Embryonic facial prominence (tissue), 1 donor: ENCODE results near the gene SPDYE3.
"Not testable (repeated sequence)": the region's sequence is repeated elsewhere in the genome, so short reads cannot be mapped to it uniquely, and the experiment has no call there.

ENCODE experiments used
- DNase-seq: peaks from one replicate; pipeline ENCODE4 v3.0.0-alpha.2; 2016; ENCODE audit errors: extremely low spot score

Gene SPDYE3

GRCh38 chr7:100287191-100287969 lies 20.1 kb upstream of the SPDYE3 start:
- DNase-seq: not testable (repeated sequence)

DNA sequence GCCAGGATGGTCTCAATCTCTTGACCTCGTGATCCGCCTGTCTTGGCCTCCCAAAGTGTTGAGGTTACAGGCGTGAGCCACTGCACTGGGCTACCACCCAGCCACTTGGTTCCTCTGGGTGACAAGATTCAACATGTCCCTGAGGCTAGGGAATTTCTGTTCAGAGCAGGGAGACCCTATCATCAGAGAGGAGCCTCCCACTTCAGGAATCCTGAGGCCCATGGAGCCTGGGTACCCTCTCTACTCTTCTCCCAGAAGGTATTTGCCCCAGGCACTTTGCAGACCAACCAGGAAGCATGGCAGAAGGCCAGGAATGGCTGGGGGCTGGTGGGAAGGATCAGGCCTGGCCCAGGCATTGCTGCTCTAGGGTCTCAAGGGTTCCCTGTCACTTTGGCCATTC lies 19.2 kb upstream of the SPDYE3 start:
- not testable (repeated sequence) for DNase-seq

DNA sequence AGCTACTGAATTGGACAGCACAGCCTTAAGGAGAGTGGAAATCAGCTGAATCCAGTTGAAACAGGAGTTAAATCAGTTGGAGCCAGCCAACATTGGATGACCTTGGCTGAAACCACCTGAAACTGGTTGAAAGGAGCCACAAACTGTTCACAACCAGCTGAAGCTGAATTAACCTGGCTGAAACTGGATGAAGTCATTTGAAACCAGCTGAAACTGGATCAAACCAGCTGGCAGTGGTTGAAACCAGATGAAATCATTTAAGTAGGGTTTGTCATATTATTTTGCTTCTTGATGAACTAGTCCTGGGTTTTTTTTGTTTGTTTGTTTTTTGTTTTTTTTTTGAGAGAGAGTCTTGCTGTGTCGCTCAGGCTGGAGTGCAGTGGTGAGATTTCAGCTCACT lies 15.3 kb upstream of the SPDYE3 start:
- not testable (repeated sequence) for DNase-seq

- DNase-seq: not testable (repeated sequence)
Measured at GRCh38 chr7:100295269-100295668, 12.2 kb upstream of the SPDYE3 start.

GRCh38 chr7:100297852-100298631 lies 9.5 kb upstream of the SPDYE3 start:
- not testable (repeated sequence) for DNase-seq

GRCh38 chr7:100298632-100298895 lies 8.9 kb upstream of the SPDYE3 start:
- DNase-seq: not testable (repeated sequence)

GRCh38 chr7:100304526-100304925 lies 3.0 kb upstream of the SPDYE3 start:
- DNase-seq: not testable (repeated sequence)

DNA sequence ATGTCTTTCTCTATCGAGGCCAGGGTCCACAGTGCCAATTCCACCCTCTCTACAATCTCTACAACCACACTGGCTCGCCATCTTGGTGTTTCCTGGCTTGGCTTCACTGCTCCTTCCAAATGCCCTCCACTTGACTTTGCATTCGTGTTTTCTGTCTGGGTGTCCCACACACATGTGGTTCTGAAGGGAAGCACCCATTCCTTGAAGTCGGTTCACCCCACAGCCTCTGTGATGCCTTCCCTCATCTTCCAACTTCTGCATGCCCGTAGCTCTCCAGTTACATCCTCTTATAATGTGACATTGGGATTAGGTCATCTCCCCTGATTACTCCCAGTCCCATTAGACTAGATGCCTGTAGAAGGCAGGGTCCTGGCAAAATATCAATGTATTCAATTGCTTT lies 10.8 kb downstream of the SPDYE3 start:
- not testable (repeated sequence) for DNase-seq

DNA sequence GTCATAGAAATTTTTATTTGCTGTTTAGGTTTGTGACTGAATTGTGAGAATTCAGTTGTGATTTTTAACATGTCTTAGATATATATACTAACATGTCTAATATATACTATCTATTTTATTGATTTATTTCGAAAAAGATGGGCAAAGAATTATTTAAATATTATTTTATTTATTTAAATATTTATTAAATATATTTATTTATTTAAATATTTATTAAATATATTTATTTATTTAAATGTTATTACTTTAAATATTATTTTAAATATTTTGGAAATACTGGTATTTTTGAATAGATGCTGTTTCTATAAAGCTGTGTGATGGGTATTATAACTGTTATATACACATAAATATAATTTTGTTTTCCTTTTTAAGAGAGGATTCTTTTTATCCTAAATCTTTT lies 14.1 kb downstream of the SPDYE3 start:
- DNase-seq: not testable (repeated sequence)

GRCh38 chr7:100324194-100324593 lies 16.7 kb downstream of the SPDYE3 start:
- not testable (repeated sequence) for DNase-seq

GRCh38 chr7:100325671-100326070 lies 18.2 kb downstream of the SPDYE3 start:
- DNase-seq: not testable (repeated sequence)

- not testable (repeated sequence) for DNase-seq
Measured at GRCh38 chr7:100326914-100327313, 19.4 kb downstream of the SPDYE3 start.

- DNase-seq: peak; percentile 54
Measured at GRCh38 chr7:100335566-100336466, 28.3 kb downstream of the SPDYE3 start.

- DNase-seq: not testable (repeated sequence)
Measured at GRCh38 chr7:100338083-100338696, 30.7 kb downstream of the SPDYE3 start.

- DNase-seq: not testable (repeated sequence)
Measured at GRCh38 chr7:100341286-100341685, 33.8 kb downstream of the SPDYE3 start.

DNA sequence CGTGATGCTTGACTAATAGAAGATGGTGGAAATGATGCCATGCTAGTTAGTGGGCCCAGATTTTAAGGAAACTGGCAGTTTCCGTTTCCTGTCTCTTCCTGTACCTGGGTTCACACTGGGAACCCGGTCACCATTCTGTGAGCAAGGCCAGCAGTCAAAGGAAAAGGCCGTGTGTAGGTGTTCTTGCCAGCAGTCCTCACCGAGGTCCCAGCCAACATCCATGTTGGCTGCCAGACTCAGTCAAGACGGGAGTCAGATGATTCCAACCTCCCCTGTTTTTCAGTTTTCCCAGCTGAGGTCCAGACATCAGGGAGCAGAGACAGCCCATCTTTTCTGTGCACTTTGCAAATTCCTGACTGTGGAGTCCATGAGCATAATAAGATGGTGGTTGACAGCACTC lies 35.3 kb downstream of the SPDYE3 start:
- DNase-seq: no peak

GRCh38 chr7:100344124-100344559 lies 36.6 kb downstream of the SPDYE3 start:
- DNase-seq: not testable (repeated sequence)

DNA sequence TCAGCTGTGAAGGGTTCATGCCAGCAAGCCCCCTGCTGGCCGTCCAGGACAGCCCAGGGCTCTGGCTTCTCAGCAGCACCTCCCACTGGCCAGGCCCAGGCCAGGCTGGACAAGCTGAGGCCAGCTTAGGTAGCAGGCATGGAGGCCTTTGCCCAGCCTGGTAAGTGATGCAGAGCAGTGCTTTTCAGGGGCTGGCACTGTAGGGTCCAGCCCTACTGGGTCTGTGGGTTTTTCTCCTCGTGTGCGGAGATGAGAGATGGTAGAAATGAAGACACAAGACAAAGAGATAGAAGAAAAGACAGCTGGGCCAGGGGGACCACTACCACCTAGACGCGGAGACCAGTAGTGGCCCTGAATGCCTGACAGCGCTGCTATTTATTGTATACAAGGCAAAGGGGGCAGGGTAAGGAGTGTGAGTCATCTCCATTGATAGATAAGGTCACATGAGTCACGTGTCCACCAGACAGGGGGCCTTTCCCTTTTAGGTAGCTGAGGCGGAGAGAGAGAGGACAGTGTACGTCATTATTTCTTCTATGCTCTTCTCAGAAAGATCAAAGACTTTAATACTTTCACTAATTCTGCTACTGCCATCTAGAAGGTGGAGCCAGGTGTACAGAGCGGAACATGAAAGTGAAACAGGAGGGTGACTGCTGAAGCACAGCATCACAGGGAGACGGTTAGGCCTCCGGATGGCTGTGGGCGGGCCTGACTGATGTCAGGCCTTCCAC lies 37.2 kb downstream of the SPDYE3 start:
- DNase-seq: not testable (repeated sequence)

- DNase-seq: not testable (repeated sequence)
Measured at GRCh38 chr7:100345288-100345672, 37.8 kb downstream of the SPDYE3 start.

- no peak for DNase-seq
Measured at GRCh38 chr7:100346921-100347320, 39.4 kb downstream of the SPDYE3 start.

GRCh38 chr7:100348805-100349204 lies 41.3 kb downstream of the SPDYE3 start:
- DNase-seq: no peak
